Colonic mucosa (tissue), 4 donors: Measurements from ENCODE around the gene TNPO1. TPM values are rescaled to one million over a fixed set of nuclear protein-coding genes. Genes with fewer than 3 reads are reported as not detected.

Experiments
- DNase-seq: peaks from one replicate; pipeline ENCODE4 v3.0.0-alpha.2; 2020
- H3K27ac ChIP-seq: fragments of 200-600 bp; one replicate; pipeline ENCODE4 v1.8.0; 2021
- H3K27me3 ChIP-seq: fragments of 200-600 bp; one replicate; pipeline ENCODE4 v1.8.0; 2021
- H3K36me3 ChIP-seq: fragments of 200-600 bp; one replicate; pipeline ENCODE4 v1.8.0; 2021
- H3K4me1 ChIP-seq: fragments of 200-600 bp; one replicate; pipeline ENCODE4 v1.8.0; 2021; ENCODE audit warnings: mild to moderate bottlenecking
- H3K4me3 ChIP-seq: fragments of 200-600 bp; one replicate; pipeline ENCODE4 v1.8.0; 2021
- H3K9ac ChIP-seq, 2 donors: one replicate each; pipeline ENCODE4 v1.7.0; 2013; ENCODE audit warnings: control low read depth in 2 of 2, low read depth in 2 of 2, low read length in 2 of 2
- H3K9me3 ChIP-seq: fragments of 200-600 bp; one replicate; pipeline ENCODE4 v1.8.0; 2021
- intact Hi-C: fragments of 100-400 bp; cut with DNase I; formaldehyde crosslinking; loops from one replicate; pipeline ENCODE4 v1.14.1; 2022
- total RNA-seq, 2 donors: library from RNA; stranded (reverse); fragmentation: NEBNext Ultra II Directional in 1 of 2; extraction: Animal tissue kit (Norgen Biotek cat#: 25700) in 1 of 2; gene quantifications; one replicate each; pipeline ENCODE4 v1.2.1, GENCODE V29; 2021
- TF ChIP-seq, protein P1 (sequence below): fragments of 200-600 bp; IDR thresholded peaks from one replicate; pipeline ENCODE4 v1.8.0; 2022; ENCODE audit warnings: antibody characterized with exemption, mild to moderate bottlenecking
- donor health status: healthy.
- donor health status: DM: no; HTN: no; CAD: no.
- donor health status: DM: no; HTN: no; CAD: no.

TNPO1 gene
- total RNA-seq: 10 to 100 TPM; 78.0 to 89.9 TPM

DNA sequence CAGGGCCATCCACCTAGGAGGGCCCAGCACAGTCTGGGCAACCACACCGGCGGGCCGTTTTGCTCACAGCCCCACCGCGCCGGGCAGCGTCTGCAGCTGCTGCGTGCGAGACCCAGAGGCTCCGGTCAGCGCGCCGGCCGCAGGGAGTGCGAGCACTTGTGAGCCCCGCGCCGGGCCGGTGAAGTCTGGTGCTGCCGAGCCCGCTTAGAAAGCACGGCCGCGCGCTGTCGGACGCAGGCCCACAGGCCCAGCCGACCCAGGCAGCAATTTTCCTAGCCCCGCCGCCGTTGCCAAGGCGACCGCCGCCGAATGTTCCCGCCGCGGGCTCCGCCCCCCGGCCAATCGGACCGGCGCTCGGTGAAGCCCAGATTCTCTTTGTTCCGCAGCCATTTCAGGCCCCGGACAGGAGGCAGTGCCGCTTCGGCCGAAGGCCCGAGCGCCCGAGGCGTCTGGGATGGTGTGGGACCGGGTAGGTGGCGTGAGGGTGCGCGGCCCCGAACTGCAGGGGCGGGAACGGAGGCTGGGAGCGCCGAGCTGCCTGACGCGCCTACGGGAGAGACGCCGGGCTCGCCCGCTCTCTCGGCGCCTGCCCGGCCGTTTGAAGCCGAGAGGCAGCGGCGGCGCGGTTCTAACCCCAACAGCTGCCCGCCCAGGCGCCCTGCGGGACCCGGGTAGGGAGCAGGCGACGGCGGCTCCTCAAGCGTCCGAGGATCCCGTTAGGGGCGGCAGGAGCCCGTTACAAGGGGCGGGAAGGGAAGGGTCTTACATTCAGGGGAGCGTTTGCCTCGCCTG lies at the start of gene TNPO1:
TNPO1 (plus strand) TSS at position 378 of the 792 bp plus-strand sequence; CDS start at position 455, 77 bp downstream.
- peak within 1 kb of the TSS; percentile 97 for H3K27ac ChIP-seq
- H3K27me3 ChIP-seq: no peaks in the 10 kb centered on the region
- H3K36me3 ChIP-seq: no peaks in the 10 kb centered on the region
- peak within 1 kb of the TSS; percentile 72 to 100 for H3K9ac ChIP-seq
- H3K4me1 ChIP-seq: peaks cover 9% of the 10 kb centered on the region
- peak within 1 kb of the TSS; percentile 65 for H3K4me3 ChIP-seq
- H3K9me3 ChIP-seq: no peaks in the 10 kb centered on the region
- TF ChIP-seq, protein P1, sequence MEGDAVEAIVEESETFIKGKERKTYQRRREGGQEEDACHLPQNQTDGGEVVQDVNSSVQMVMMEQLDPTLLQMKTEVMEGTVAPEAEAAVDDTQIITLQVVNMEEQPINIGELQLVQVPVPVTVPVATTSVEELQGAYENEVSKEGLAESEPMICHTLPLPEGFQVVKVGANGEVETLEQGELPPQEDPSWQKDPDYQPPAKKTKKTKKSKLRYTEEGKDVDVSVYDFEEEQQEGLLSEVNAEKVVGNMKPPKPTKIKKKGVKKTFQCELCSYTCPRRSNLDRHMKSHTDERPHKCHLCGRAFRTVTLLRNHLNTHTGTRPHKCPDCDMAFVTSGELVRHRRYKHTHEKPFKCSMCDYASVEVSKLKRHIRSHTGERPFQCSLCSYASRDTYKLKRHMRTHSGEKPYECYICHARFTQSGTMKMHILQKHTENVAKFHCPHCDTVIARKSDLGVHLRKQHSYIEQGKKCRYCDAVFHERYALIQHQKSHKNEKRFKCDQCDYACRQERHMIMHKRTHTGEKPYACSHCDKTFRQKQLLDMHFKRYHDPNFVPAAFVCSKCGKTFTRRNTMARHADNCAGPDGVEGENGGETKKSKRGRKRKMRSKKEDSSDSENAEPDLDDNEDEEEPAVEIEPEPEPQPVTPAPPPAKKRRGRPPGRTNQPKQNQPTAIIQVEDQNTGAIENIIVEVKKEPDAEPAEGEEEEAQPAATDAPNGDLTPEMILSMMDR: no peak
- peak; percentile 94 for DNase-seq
- intact Hi-C loops: loop anchor here (5.0 kb wide), 1 partner anchor 204 kb away; no protein-coding TSS in a partner anchor

DNA sequence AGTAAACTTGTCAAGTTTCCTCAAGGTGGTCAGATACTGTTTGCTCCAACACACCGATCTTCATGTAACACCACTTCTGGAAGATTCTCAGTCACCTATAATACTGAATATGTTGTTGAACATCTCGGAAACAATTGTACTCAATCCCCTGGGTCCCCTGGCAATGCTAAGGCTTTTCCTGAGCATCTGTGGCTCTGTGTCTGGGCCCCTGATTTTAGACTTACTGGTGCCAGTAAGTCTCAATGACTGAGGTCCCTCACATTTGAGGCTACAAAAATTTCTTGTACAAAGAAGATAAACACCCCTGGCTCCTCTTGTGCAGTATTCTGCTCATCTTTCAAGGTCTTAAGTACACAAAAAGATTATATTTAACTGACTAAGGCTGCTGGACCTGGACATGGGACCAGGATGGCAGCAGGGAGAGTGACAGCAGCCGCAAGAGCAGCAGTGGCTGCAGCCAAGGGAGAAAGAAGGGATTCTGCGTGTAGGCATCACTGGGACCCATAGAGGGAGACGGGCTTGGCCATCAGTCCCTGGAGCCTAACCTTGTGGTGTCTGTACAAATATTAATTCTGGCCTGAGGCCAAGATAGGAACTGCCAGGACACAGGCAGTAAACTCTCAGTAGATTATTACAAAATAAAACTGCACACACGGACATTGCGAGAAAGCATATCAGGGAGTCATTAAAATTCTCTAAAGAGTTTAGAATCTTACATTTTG lies 49.0 kb upstream of the TNPO1 start:
- TF ChIP-seq, protein P1: no peak
- Histone ChIP-seq H3K4me1 (no peaks in the 10 kb centered on the region), H3K9me3 (no peaks in the 10 kb centered on the region), H3K27ac (no peak overlapping the region), H3K9ac (no peak overlapping the region), H3K4me3 (no peak overlapping the region), H3K36me3 (no peaks in the 10 kb centered on the region), H3K27me3 (no peaks in the 10 kb centered on the region)
- intact Hi-C loops: no loop called here
- no peak for DNase-seq

DNA sequence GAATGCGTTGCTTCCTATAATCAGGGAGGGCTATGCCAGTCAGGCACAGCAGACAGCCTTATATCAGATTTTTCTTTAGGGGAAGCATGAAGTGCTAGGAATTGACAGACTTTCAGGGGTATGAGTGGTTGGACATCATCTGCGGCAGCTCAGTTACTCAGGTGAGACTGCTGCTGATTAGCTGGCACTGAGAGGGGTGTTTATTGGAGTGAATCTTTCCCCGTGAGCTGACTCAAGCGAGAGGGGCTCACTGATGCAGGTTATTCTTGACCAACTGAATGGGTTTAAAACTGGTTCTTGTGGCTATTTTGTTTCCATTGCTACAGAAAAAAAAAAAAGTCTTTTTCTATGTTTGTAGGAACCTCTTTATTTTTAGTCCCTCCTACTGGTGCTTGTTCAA lies 46.2 kb upstream of the TNPO1 start:
- no peak overlapping the region for H3K27ac ChIP-seq
- intact Hi-C loops: no loop called here
- H3K4me3 ChIP-seq: no peak overlapping the region
- no peaks in the 10 kb centered on the region for H3K27me3 ChIP-seq
- TF ChIP-seq, protein P1: no peak
- no peaks in the 10 kb centered on the region for H3K9me3 ChIP-seq
- DNase-seq: no peak
- no peak overlapping the region for H3K9ac ChIP-seq
- no peaks in the 10 kb centered on the region for H3K4me1 ChIP-seq
- H3K36me3 ChIP-seq: no peaks in the 10 kb centered on the region

DNA sequence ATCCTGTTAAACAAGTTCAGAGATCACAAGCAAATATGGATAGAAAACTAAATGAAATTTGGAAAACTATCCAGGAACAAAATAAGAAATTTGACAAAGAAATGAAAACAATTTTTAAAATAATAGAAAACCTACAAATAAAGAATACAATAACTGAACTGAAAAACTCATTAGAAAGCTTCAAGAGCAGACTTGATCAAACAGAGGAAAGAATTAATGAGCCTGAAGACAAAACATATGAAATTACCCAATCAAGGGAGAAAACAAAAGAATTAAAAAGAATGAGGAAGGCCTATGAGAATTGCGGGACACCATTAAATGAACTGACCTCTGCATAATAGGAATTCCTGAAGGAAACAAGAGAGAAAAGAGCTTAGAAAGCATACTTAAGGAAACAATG lies 39.8 kb upstream of the TNPO1 start:
- H3K9me3 ChIP-seq: no peaks in the 10 kb centered on the region
- intact Hi-C loops: no loop called here
- no peak overlapping the region for H3K27ac ChIP-seq
- H3K27me3 ChIP-seq: no peaks in the 10 kb centered on the region
- no peak overlapping the region for H3K9ac ChIP-seq
- H3K4me3 ChIP-seq: no peak overlapping the region
- TF ChIP-seq, protein P1: no peak
- no peak for DNase-seq
- no peaks in the 10 kb centered on the region for H3K36me3 ChIP-seq
- no peaks in the 10 kb centered on the region for H3K4me1 ChIP-seq

DNA sequence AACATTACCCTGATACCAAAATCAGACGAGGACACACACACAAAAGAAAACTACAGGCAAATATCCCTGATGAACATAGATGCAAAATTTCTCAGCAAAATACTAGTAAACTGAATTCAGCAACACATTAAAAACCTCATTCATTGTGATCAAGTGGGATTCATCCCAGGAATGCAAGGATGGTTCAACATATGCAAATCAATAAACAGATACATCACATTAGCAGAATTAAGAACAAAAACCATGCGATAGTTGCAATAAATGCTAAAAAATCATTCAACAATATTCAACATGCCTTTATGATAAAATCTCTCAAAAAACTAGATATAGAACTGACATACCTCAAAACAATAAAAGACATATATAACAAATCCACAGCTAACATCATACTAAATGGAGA lies 36.9 kb upstream of the TNPO1 start:
- no peaks in the 10 kb centered on the region for H3K27me3 ChIP-seq
- TF ChIP-seq, protein P1: no peak
- H3K4me1 ChIP-seq: no peaks in the 10 kb centered on the region
- intact Hi-C loops: no loop called here
- no peak overlapping the region for H3K9ac ChIP-seq
- H3K4me3 ChIP-seq: no peak overlapping the region
- H3K36me3 ChIP-seq: no peaks in the 10 kb centered on the region
- DNase-seq: no peak
- H3K27ac ChIP-seq: no peak overlapping the region
- H3K9me3 ChIP-seq: no peaks in the 10 kb centered on the region
